OCI-LY3 (cell line): Measurements from ENCODE around the gene DTX1.

Source experiments
- EZH2phosphoT487 ChIP-seq: fragments of 200-600 bp; shearing (Covaris generic); IDR thresholded peaks from 2 replicates; pipeline ENCODE4 v1.6.1; 2018; ENCODE audit warnings: antibody characterized with exemption, mixed run types, low read depth
- TF ChIP-seq, protein P1 (sequence below): fragments of 200-600, 300-600 bp; sonication (generic); IDR thresholded peaks from 2 replicates; pipeline ENCODE4 v1.5.1; 2014; ENCODE audit warnings: antibody characterized with exemption, low read length, low read depth

DNA sequence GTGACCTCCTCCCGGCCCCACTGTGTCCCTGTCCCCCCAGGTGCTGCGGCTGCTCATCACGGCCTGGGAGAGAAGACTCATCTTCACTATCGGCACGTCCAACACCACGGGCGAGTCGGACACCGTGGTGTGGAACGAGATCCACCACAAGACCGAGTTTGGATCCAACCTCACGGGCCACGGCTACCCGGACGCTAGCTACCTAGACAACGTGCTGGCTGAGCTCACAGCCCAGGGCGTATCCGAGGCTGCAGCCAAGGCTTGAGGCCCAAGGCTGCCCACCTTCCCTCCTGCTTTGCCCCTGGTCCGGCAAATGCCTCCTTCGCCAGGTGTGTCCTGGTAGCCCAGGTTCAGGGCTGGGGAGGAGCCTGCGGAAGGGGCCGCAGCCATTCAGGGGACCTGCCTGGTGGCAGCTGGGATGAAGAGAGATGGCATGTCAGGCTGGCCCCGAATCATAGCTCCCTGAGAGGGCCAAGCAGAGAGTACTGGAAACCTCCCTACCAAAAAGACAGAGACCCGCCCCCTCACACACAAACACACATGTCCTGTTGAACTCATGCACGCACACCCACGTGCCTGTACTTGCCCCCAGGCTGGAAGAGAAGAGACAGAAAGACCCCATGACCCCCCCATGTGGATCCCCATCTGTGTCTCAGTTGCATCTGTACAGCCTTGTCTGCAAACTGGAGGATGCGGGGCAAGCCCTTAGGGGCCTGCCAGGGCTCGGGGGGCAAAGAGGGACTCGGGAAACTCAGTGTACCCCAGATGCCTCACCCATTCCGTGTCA is 40.3 kb downstream of the DTX1 start:
- TF ChIP-seq, protein P1, sequence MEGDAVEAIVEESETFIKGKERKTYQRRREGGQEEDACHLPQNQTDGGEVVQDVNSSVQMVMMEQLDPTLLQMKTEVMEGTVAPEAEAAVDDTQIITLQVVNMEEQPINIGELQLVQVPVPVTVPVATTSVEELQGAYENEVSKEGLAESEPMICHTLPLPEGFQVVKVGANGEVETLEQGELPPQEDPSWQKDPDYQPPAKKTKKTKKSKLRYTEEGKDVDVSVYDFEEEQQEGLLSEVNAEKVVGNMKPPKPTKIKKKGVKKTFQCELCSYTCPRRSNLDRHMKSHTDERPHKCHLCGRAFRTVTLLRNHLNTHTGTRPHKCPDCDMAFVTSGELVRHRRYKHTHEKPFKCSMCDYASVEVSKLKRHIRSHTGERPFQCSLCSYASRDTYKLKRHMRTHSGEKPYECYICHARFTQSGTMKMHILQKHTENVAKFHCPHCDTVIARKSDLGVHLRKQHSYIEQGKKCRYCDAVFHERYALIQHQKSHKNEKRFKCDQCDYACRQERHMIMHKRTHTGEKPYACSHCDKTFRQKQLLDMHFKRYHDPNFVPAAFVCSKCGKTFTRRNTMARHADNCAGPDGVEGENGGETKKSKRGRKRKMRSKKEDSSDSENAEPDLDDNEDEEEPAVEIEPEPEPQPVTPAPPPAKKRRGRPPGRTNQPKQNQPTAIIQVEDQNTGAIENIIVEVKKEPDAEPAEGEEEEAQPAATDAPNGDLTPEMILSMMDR, result no peak
- no peak for TF ChIP-seq EZH2phosphoT487
